NCI-H1105 (cell line): ENCODE measurements around the gene TMC3.
A peak's percentile ranks its signal among the peaks of the same experiment; 100 is the strongest.
"Not testable (repeated sequence)": the region's sequence is repeated elsewhere in the genome, so short reads cannot be mapped to it uniquely, and the experiment has no call there.

Experiments
- DNase-seq: peaks from one replicate; lab custom pipeline; 2025; lab: John Stamatoyannopoulos, UW

Gene TMC3

GRCh38 chr15:81346611-81347010 lies 27.4 kb downstream of the TMC3 start:
- no peak for DNase-seq

- no peak for DNase-seq
These were observed 30.6 kb downstream of the TMC3 start for GRCh38 chr15:81343371-81343770.

GRCh38 chr15:81341351-81341750 lies 32.7 kb downstream of the TMC3 start:
- no peak for DNase-seq

- no peak for DNase-seq
These were observed 34.2 kb downstream of the TMC3 start for GRCh38 chr15:81339851-81340250.

GRCh38 chr15:81339321-81339720 lies 34.7 kb downstream of the TMC3 start:
- DNase-seq: no peak

- no peak for DNase-seq
These were observed 35.6 kb downstream of the TMC3 start for GRCh38 chr15:81338170-81339007.

- no peak for DNase-seq
These were observed 36.3 kb downstream of the TMC3 start for GRCh38 chr15:81337713-81338157.

- DNase-seq: no peak
These were observed 36.8 kb downstream of the TMC3 start for GRCh38 chr15:81337241-81337640.

GRCh38 chr15:81336568-81336967 lies 37.4 kb downstream of the TMC3 start:
- no peak for DNase-seq

GRCh38 chr15:81335631-81336030 lies 38.4 kb downstream of the TMC3 start:
- no peak for DNase-seq

GRCh38 chr15:81334768-81335435 lies 39.1 kb downstream of the TMC3 start:
- DNase-seq: no peak

GRCh38 chr15:81333363-81333762 lies 40.6 kb downstream of the TMC3 start:
- DNase-seq: no peak

GRCh38 chr15:81332326-81332725 lies 41.7 kb downstream of the TMC3 start:
- no peak for DNase-seq

GRCh38 chr15:81331600-81331999 lies 42.4 kb downstream of the TMC3 start:
- DNase-seq: no peak

- DNase-seq: not testable (repeated sequence)
These were observed 42.9 kb downstream of the TMC3 start for GRCh38 chr15:81331141-81331540.

GRCh38 chr15:81330366-81331090 lies 43.5 kb downstream of the TMC3 start:
- no peak for DNase-seq

- DNase-seq: no peak
These were observed 44.6 kb downstream of the TMC3 start for GRCh38 chr15:81329446-81329845.

- DNase-seq: no peak
These were observed 46.5 kb downstream of the TMC3 start for GRCh38 chr15:81327516-81327915.

GRCh38 chr15:81326466-81327212 lies 47.4 kb downstream of the TMC3 start:
- no peak for DNase-seq

- peak; percentile 87 for DNase-seq
These were observed 49.8 kb downstream of the TMC3 start, which contains the start of gene STARD5 for GRCh38 chr15:81323944-81324881. Gene STARD5 (minus strand): TSS chr15:81324141. CDS start chr15:81324099, 42 bp downstream.

- no peak for DNase-seq
These were observed 50.5 kb downstream of the TMC3 start for GRCh38 chr15:81323559-81323943.
